Measurements from ENCODE around the gene ZNF609. TPM values are rescaled to one million over a fixed set of nuclear protein-coding genes. Genes with fewer than 3 reads are reported as not detected.

ZNF609 gene
- total and polyA plus RNA-seq, 2 of the 13 experiments (the other 11 are each of a cell fraction or from before 2014, with no cell fraction given), result 8.9 to 9.9 TPM

DNA sequence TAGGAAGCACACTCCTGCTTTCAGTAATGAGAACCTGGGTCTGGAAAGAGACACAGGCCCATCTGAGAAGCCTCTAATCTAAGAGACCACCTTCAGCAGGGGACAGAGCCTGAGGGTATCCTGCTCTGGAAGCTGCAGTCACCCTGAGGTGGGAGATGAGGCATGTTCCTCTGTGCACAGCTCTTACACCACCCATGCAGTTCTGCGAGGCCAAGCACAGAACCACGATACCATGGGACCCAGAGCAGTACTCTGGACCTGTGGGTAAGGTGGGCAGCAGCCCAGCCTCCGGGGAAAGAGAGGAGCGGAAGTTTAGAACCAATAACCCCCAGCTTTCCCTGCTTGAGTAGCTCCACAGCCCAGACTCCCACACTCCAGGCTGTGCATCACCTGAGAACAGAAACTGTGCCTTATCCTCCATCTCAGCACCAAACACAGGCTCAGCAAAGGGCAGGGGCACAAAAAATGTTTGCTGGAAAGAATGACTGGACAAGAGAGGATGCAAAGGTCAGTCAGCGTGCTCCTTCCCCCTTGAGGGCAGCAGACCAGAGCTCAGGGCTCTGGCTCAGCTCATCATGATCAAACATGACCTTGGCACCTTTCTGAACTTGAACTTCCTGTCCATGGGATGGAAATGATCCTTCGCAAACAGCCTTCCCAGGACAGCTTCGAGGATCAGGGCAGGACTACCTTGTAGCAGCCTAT lies 271.9 kb downstream of the ZNF609 start (continued):
- TF ChIP-seq ZBTB7A (CRISPR knock-in tag; IDR thresholded peaks at IDR 0.05), result no peak
- TF ChIP-seq NFE2 (CRISPR knock-in tag; IDR thresholded peaks at IDR 0.05), result no peak
- TF ChIP-seq ZNF747 (CRISPR knock-in tag; IDR thresholded peaks at IDR 0.05; ENCODE audit: borderline replicate concordance), result no peak
- TF ChIP-seq, protein P1, sequence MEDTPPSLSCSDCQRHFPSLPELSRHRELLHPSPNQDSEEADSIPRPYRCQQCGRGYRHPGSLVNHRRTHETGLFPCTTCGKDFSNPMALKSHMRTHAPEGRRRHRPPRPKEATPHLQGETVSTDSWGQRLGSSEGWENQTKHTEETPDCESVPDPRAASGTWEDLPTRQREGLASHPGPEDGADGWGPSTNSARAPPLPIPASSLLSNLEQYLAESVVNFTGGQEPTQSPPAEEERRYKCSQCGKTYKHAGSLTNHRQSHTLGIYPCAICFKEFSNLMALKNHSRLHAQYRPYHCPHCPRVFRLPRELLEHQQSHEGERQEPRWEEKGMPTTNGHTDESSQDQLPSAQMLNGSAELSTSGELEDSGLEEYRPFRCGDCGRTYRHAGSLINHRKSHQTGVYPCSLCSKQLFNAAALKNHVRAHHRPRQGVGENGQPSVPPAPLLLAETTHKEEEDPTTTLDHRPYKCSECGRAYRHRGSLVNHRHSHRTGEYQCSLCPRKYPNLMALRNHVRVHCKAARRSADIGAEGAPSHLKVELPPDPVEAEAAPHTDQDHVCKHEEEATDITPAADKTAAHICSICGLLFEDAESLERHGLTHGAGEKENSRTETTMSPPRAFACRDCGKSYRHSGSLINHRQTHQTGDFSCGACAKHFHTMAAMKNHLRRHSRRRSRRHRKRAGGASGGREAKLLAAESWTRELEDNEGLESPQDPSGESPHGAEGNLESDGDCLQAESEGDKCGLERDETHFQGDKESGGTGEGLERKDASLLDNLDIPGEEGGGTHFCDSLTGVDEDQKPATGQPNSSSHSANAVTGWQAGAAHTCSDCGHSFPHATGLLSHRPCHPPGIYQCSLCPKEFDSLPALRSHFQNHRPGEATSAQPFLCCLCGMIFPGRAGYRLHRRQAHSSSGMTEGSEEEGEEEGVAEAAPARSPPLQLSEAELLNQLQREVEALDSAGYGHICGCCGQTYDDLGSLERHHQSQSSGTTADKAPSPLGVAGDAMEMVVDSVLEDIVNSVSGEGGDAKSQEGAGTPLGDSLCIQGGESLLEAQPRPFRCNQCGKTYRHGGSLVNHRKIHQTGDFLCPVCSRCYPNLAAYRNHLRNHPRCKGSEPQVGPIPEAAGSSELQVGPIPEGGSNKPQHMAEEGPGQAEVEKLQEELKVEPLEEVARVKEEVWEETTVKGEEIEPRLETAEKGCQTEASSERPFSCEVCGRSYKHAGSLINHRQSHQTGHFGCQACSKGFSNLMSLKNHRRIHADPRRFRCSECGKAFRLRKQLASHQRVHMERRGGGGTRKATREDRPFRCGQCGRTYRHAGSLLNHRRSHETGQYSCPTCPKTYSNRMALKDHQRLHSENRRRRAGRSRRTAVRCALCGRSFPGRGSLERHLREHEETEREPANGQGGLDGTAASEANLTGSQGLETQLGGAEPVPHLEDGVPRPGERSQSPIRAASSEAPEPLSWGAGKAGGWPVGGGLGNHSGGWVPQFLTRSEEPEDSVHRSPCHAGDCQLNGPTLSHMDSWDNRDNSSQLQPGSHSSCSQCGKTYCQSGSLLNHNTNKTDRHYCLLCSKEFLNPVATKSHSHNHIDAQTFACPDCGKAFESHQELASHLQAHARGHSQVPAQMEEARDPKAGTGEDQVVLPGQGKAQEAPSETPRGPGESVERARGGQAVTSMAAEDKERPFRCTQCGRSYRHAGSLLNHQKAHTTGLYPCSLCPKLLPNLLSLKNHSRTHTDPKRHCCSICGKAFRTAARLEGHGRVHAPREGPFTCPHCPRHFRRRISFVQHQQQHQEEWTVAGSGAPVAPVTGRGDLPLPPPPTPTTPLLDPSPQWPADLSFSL (CRISPR knock-in tag; IDR thresholded peaks at IDR 0.05), result no peak
- TF ChIP-seq ZNF543 (CRISPR knock-in tag; IDR thresholded peaks at IDR 0.05), result no peak
- TF ChIP-seq MAF1 (CRISPR knock-in tag; IDR thresholded peaks at IDR 0.05; ENCODE audit: borderline replicate concordance), result no peak
- no peak for TF ChIP-seq SRSF1 (optimal IDR thresholded peaks at IDR 0.05; ENCODE audit: low read depth, low read length)
- TF ChIP-seq TOE1 (CRISPR knock-in tag; IDR thresholded peaks at IDR 0.05), result no peak
- TF ChIP-seq, protein P2, sequence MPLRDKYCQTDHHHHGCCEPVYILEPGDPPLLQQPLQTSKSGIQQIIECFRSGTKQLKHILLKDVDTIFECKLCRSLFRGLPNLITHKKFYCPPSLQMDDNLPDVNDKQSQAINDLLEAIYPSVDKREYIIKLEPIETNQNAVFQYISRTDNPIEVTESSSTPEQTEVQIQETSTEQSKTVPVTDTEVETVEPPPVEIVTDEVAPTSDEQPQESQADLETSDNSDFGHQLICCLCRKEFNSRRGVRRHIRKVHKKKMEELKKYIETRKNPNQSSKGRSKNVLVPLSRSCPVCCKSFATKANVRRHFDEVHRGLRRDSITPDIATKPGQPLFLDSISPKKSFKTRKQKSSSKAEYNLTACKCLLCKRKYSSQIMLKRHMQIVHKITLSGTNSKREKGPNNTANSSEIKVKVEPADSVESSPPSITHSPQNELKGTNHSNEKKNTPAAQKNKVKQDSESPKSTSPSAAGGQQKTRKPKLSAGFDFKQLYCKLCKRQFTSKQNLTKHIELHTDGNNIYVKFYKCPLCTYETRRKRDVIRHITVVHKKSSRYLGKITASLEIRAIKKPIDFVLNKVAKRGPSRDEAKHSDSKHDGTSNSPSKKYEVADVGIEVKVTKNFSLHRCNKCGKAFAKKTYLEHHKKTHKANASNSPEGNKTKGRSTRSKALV (CRISPR knock-in tag; IDR thresholded peaks at IDR 0.05), result no peak
- no peak for TF ChIP-seq NFIB (CRISPR knock-in tag; IDR thresholded peaks at IDR 0.05; ENCODE audit: borderline replicate concordance)
- no peak for TF ChIP-seq ZNF672 (CRISPR knock-in tag; IDR thresholded peaks at IDR 0.05)
- no peak for TF ChIP-seq PHF8 (CRISPR knock-in tag; IDR thresholded peaks at IDR 0.05)
- TF ChIP-seq ZNF724P (CRISPR knock-in tag; IDR thresholded peaks at IDR 0.05; ENCODE audit: borderline replicate concordance), result no peak
- 0 out of 2 replicates have a peak, but pooled peaks have one; percentile 19 for TF ChIP-seq KDM2A (CRISPR knock-in tag; IDR thresholded peaks at IDR 0.05; ENCODE audit: borderline replicate concordance, low read depth)
- TF ChIP-seq ZNF570 (CRISPR knock-in tag; IDR thresholded peaks at IDR 0.05; ENCODE audit: borderline replicate concordance), result no peak
- TF ChIP-seq SP140L (CRISPR knock-in tag; IDR thresholded peaks at IDR 0.05; ENCODE audit: borderline replicate concordance), result no peak
- TF ChIP-seq ZNF75D (CRISPR knock-in tag; IDR thresholded peaks at IDR 0.05; ENCODE audit: borderline replicate concordance), result no peak
- TF ChIP-seq, protein P3, sequence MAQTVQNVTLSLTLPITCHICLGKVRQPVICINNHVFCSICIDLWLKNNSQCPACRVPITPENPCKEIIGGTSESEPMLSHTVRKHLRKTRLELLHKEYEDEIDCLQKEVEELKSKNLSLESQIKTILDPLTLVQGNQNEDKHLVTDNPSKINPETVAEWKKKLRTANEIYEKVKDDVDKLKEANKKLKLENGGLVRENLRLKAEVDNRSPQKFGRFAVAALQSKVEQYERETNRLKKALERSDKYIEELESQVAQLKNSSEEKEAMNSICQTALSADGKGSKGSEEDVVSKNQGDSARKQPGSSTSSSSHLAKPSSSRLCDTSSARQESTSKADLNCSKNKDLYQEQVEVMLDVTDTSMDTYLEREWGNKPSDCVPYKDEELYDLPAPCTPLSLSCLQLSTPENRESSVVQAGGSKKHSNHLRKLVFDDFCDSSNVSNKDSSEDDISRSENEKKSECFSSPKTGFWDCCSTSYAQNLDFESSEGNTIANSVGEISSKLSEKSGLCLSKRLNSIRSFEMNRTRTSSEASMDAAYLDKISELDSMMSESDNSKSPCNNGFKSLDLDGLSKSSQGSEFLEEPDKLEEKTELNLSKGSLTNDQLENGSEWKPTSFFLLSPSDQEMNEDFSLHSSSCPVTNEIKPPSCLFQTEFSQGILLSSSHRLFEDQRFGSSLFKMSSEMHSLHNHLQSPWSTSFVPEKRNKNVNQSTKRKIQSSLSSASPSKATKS (CRISPR knock-in tag; IDR thresholded peaks at IDR 0.05), result no peak
- TF ChIP-seq SNAPC2 (CRISPR knock-in tag; IDR thresholded peaks at IDR 0.05), result peak; percentile 66; the same call in 1 of the 2 replicates
- TF ChIP-seq ZNF460 (CRISPR knock-in tag; IDR thresholded peaks at IDR 0.05; ENCODE audit: borderline replicate concordance), result no peak
